NCI-H146 (cell line): ENCODE measurements around the gene DAB1.
"Not testable (repeated sequence)": the region's sequence is repeated elsewhere in the genome, so short reads cannot be mapped to it uniquely, and the experiment has no call there.

Experiments used
- DNase-seq: peaks from one replicate; lab custom pipeline; 2025; lab: John Stamatoyannopoulos, UW

Gene DAB1

GRCh38 chr1:57117753-57118152 is 306.1 kb downstream of the DAB1 start:
- DNase-seq, result no peak

DNA sequence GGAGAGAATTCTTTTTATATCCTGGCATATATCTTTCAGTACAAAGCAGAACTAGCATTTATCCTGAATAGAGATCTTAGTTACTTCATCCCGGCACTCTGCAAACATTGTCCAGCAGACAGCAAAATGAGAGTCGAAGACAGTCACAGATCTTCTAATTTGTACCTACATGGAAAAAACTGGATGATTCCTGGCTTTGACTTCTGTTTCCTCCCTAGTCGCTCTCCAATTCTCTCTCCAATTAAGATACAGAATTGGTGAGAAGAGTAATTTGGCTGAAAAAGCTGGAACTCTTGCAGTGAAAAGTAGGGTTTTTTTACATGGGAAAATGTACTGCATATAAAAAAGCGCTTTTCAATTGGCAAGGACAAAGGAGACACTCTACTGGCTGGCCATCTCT is 307.0 kb downstream of the DAB1 start:
- DNase-seq, result no peak

GRCh38 chr1:57115030-57115614 is 308.7 kb downstream of the DAB1 start:
- no peak for DNase-seq

- peak; percentile 74 for DNase-seq
Observed at GRCh38 chr1:57112148-57112547, 311.7 kb downstream of the DAB1 start.

DNA sequence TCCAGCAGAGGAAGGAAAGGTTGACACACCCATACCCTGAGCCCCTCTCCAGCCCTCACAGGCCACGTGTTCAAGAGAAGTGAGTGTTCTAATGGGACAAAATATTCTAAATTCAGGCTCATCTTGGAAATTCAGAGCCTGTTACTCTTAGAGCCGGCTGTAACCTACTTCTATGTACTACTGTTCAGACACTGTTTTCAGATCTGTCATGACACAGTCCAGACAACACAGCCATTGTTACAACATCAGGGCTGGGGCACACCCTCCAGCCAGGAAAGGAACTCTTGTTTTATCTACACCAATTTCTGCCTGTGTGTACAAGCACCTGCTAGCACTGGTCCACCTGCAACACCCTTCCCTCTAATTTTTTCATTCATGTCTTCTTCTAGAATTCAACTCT is 312.7 kb downstream of the DAB1 start:
- DNase-seq, result no peak

- DNase-seq, result no peak
Observed at GRCh38 chr1:57109883-57110282, 314.0 kb downstream of the DAB1 start.

DNA sequence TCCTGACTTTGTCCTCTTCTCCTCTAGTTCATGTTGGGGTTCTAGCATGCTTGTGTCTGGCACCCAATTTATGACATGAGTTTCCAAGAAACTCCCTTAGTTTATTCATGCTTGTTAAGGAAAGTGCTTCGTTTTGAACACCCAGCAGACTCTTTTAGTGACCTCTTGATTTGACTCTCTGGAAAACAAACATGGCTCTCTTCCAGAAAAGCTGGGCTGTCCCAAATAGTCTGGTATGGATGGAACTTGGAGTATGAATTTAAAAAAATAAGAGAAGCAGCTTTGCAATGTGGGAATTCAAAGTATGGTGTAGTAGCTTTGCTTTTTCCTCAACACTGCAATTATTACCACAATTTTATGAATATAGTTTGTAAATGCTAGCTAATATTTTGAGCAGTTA is 314.6 kb downstream of the DAB1 start:
- DNase-seq, result no peak

DNA sequence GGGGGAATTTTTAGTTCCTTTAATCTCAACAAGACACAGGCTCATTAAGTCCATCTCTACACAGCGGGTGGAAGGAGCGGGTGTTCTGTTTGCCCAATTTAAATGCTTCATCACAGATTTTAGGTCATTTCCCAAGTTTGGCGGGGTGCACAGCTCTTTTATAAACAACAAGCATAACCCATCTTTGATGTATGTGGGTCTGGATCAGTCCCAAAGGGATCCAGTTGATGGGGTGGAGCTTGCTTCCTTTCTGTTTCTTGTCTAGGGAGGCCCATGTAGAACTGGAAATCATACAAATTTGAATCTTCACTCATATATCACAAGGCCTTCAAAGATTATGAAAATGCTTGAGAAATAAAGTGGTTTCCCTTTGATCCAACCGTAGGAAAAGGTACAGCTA is 317.6 kb downstream of the DAB1 start:
- no peak for DNase-seq

DNA sequence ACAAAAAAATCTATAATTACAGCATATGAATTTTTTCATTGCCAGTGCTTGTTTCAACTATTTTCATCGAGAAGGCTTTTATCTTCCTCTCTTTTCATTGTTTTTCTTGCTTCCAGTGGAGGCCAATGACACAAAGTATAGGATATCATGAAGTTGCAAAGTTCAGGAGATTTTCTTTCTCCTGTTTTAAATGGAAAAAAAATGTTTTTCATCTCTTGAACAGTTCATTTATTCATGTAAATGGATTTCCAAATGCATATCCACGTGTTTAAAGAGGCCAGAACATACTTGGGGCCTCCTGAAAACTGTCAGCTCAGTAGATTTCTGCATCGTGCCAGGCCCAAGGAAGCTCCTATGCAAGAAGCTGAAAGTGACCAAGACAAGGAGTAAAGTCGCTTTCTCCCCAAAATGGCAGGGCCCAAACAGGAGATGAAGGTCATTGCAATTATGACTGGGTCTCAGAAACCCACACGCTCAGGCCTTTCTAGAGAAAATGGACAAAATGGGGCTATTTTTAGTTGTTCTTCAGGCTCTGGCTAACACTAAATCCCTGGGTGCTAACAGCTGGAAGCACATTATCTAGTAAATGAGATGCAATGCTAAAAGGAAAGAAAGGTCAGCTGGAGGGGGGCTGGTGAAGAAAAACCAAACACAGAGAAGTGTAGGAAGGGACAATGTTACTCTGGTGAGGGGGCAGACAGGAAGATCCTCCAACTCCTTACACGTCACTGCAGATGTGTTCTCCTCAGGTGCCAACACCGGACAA is 321.1 kb downstream of the DAB1 start:
- no peak for DNase-seq

DNA sequence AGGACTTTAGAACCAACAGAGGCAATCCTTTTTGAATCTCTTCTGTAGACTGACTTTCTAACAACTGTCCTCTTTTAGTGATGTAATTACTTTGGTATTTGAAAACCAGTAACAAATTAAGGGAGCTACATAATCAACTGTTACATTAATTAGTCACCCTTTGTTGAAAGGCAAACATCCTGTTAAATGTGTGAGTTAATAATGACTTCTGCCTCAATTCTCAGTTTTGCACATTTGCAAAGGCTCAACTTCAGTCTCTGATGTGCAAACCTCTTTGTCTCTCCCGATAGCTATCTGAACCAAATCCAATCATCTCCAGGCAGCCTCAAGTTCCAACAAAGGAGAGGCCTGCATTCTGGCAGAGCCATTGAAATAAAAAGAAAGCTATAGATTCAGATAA is 322.7 kb downstream of the DAB1 start:
- no peak for DNase-seq

DNA sequence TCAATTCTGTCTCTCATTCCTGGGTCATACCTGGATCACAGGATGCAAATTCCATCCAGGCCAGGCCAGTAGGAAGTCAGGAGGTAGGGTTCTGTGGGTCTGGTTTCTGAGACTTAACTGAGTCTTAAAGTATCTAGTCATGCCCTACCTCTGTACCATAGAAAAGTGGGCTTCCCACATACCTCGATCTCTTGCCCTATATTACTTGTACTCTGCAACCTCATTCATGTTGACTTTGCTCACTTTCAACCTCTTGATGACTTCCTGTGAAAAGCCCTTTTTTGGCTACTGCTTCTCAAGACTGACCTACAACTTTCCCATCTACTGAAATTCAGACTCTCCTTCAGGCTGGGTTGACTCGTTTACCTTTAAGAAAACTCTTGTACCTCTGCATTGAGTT is 329.1 kb downstream of the DAB1 start:
- DNase-seq, result no peak

DNA sequence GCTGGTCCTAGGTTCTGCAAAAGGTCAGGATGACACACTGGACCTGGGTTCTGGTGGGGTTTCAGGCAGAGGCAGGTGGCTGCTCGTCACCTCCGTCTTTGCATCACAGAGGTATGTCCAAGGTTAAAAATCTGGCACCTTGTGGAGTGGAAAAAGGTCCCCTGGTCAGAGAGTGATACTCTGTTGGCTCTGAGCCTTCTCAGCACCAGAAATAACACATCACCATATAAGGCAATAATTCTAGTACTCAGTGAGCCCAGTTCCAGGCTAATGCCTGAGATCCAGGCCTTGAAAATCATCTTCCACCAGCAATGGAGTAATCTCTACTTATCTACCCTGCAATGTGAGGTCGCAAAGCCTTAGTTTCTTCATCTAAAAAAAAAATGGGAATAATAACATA is 330.7 kb downstream of the DAB1 start:
- DNase-seq, result no peak

DNA sequence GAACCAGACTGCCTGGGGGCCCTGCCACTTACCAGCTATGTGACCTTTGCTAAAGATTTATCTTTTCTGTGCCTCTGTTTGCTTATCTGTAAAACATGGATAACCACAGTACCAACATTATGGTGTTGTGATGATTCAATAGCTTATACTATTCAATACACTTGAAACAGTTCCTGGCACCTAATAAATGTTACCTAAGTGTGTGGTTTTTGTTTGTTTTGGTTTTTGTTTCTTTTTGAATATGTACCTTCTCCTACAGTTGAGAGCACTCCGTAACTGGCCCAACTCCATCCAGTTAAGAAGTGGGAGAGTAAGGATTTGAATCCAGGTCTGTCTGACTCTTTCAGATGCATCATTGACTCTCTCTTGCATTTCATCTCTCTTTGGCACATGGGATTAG is 332.2 kb downstream of the DAB1 start:
- DNase-seq, result no peak

- DNase-seq, result no peak
Observed at GRCh38 chr1:57089855-57090254, 334.0 kb downstream of the DAB1 start.

- DNase-seq, result no peak
Observed at GRCh38 chr1:57089221-57089620, 334.6 kb downstream of the DAB1 start.

DNA sequence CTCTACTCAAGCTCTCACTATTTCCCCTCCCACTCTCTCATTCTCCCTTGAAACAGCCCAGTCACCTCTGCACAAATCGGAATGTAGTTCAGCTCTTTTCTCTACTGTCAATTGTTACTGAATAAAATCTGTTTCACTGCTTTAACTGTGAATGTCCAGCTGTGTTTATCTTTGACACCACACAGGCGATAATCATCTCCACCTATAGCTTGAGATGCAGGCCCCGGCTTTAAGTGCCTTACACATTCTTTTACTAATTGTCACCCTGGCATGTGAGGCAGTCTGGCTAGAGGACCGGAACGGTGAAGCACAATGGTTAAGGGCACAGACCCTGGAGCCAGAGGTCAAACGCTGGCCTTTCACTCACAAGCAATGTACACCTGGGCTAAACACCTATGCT is 335.2 kb downstream of the DAB1 start:
- peak; percentile 41 for DNase-seq

DNA sequence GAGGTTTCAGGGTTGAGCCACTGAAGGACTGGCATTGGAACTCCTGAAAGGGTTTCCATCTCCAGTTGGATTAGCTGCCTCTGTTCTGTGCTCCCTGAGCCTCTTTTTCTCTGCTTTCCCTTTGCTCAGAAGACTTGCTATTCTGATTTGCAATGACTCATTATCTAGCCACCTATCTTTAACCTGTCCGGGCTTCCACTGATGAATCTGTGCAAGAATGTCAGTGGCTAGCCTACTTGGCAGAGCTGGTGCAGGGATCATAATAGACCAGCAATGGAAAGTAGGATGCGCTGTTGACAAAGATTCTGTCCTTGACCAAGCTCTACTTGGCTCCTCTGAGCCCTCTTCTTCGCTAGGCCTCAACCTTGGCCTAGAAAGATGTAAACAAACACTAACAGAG is 336.2 kb downstream of the DAB1 start:
- DNase-seq, result not testable (repeated sequence)

DNA sequence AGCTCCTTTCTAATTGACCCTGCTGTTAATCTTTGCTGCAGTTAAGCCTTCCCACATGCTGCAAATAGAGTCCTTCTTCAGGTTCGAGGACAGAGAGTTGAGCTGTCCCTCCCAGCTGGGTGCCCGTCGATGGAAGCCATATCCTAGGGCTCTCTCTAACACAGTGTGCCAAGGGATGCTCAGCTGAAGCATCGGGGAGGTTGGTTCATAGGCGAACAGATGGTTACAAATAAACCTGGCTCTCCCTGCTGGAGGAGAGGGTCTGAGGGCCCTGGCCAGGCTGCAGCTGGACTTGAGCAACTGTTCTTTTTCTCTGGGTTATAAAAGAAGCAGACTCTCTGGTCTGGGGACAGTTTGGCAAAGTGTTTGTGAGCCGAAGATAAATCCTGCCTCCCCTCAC is 337.7 kb downstream of the DAB1 start:
- peak; percentile 24 for DNase-seq

GRCh38 chr1:57084701-57085100 is 339.2 kb downstream of the DAB1 start:
- DNase-seq, result no peak

DNA sequence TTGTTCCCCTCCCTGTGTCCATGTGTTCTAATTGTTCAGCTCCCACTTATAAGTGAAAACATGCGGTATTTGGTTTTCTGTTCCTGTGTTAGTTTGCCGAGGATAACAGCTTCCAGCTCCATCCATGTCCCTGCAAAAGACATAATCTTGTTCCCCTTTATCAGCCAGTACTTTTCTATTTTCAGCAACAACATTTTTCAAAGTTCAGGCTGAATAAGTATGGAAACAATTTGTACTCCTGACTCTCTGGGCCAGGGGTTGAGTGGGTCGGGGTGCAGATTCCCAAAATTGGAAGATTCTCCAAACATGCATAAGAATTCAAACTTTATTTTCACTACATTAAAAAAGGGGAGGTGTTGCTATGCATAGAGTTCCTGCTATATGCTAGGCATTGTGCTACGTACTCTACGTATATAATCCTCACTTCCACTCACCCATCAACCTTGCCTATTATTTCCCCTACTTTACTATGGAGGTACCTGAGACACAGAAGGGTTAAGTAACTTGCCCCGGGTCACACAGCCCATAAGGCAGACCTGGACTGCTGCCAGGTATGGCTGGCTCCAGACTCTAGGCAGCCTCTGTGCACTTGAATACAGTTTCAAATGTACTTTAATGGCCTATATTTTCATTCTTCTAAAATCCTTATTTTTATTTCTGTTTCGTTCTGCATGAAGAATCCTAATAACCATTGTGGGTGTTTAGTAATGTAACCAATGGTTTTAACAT is 341.0 kb downstream of the DAB1 start:
- no peak for DNase-seq

DNA sequence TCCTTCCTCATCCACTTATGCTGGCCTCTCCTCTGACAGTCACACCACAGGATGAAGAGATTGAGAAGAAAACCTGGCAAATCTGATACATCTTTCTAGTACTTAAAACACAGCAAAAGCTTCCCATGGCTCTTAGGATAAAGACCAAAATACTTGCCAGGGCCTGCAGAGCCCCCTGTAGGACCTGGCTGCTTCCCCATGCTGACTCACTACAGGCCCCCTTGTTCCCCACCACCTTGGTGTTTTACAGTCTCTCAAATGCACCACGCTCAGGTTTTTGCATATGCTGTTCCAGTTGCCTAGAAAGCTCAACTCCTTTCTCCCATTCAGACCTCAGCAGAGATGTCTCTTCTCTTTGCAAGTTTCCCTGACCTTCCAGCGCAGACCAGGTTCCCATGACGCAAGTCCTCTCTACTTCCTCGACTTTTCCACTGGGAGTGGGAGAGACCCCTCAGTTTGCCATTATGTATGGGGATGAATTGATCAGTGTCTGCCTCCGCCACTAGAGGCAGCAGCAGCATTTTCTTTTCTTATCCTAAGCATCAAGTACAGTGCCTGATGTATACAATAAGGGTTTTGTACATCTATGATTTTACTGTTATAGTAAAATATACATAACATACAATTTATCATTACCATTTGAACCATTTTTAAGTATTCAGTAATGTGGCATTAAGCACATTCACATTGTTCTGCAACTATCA is 344.3 kb downstream of the DAB1 start:
- no peak for DNase-seq

- DNase-seq, result no peak
Observed at GRCh38 chr1:57072401-57073110, 351.3 kb downstream of the DAB1 start.
